Fibroblast of the conjunctiva (primary cell): Measurements from ENCODE around the gene NFATC3.

Experiments used
- DNase-seq: peaks from one replicate; pipeline ENCODE4 v3.0.0-alpha.2; 2010; ENCODE audit warnings: low read depth

NFATC3 gene

DNA sequence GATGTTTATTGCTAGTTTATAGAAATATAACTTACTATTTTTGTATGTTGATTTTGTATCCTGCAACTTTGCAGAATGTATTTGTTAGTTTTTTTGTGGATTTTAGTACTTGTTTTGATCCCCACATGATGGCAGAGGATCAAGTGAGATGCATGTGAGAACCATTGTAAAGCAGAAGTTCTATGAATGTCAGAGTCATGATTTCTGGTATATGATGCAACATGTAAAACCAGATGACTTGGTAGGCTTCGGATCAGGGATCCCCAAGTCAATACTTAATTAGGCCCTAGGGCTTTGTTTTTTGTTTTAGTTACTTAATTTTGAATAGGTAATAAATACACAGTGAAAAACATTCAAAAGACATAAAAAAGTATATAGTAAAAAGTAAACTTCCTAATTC lies 104.9 kb downstream of the NFATC3 start:
- no peak for DNase-seq

GRCh38 chr16:68190736-68191510 lies 105.8 kb downstream of the NFATC3 start:
- DNase-seq, result no peak

DNA sequence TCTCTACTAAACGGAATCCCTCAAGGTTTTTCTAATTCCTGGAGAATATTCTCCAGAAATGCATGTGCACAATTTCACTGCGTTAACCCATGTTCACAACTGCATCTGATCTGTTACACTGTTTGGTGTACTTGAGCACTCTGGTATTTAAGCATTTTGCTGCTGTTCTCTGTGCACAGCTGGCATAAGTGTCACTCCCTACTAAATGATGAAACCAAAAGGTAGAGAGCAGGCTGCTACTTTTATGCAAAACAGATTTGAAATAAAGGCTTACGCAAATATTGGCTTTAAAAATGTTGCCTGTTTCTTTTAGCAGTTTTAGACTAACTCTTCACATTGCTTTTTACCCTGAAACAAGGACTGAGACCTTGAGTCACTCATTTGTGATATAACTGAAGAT lies 109.1 kb downstream of the NFATC3 start:
- DNase-seq, result no peak

- no peak for DNase-seq
Measured at GRCh38 chr16:68197250-68197649, 112.1 kb downstream of the NFATC3 start.

GRCh38 chr16:68200088-68200783 lies 115.1 kb downstream of the NFATC3 start:
- no peak for DNase-seq

GRCh38 chr16:68202091-68202519 lies 116.9 kb downstream of the NFATC3 start:
- DNase-seq, result no peak

DNA sequence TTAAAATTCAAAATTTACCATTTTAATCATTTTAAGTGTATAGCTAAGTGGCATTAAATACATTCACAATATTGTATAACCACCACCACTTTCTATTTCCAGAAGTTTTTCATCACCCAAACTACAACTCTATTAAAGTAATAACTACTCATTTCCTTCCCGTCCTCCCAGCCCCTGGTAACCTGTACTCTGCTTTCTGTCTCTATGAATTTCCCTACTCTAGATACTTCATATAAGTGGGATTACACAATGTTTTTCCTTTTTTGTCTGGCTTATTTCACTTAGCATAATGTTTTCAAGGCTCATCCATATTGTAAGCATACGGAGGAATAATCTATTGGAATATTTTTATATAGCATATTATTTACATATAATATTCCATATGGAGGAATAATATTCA lies 121.1 kb downstream of the NFATC3 start:
- no peak for DNase-seq

GRCh38 chr16:68214726-68215125 lies 129.6 kb downstream of the NFATC3 start:
- DNase-seq, result no peak

- DNase-seq, result no peak
Measured at GRCh38 chr16:68215302-68215701, 130.1 kb downstream of the NFATC3 start.

DNA sequence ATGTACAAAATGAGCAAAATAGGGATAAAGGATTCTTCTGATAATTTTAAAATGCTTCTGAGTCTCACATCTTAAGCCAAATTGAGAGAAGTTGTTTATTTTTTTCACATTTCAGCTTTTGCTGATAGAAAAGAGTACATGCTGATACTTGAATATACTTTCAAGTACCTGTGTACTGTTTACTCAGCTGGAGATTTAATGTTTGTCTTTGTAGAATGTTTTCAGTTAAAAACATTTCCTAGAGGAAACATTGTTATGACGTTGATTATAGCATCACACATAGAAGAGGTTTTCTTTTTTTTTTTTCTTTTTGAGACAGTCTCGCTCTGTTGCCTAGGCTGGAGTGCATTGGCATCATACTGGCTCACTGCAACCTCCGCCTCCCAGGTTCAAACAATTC lies 131.1 kb downstream of the NFATC3 start:
- no peak for DNase-seq

DNA sequence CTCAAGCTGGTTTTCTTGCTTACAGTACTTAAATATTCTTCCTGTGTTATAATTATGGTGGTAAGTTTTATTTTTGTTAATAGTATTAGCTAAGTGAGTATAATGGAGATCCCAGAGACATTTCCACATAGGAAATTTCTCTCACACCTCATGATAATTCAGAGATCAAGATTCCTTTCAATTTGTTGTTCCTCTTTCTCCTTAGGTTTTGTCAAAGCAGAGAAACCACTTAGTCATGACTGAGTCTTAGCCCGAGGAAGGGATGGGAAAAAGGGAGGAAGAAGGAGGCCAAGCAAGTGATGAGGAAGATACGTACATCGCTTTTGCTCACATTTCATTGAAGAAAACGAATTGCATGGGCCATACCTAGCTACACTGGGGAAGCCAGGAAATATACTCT lies 132.3 kb downstream of the NFATC3 start:
- DNase-seq, result no peak

DNA sequence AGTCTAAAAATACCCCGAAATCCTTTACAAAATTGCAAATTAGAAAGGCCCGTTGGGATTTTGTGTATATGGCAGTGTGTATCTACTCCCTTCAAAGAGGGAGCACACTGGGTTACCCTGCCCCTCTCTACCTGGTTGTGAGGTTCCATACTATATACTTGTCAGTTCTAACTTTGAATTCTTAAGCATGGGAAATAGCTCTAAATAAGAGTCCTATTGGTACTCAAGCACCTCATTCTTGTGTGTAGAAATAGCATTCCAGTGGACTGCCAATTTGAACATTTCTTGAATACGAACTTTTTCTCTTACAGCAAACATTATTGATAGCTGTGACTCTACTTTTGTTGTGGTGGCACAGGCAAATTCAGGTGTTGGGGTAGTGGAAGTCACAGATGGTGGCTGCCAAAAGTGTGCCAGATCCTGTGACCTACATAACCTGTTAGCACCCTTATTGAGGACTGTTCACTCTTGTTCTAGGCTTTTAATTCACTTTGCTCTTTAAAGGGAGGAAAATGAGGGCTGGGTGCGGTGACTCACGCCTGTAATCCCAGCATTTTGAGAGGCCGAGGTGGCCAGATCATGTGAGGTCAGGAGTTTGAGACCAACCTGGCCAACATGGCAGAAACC lies 134.7 kb downstream of the NFATC3 start:
- no peak for DNase-seq

- no peak for DNase-seq
Measured at GRCh38 chr16:68223072-68223471, 137.9 kb downstream of the NFATC3 start.

GRCh38 chr16:68226116-68226515 lies 140.9 kb downstream of the NFATC3 start:
- no peak for DNase-seq

DNA sequence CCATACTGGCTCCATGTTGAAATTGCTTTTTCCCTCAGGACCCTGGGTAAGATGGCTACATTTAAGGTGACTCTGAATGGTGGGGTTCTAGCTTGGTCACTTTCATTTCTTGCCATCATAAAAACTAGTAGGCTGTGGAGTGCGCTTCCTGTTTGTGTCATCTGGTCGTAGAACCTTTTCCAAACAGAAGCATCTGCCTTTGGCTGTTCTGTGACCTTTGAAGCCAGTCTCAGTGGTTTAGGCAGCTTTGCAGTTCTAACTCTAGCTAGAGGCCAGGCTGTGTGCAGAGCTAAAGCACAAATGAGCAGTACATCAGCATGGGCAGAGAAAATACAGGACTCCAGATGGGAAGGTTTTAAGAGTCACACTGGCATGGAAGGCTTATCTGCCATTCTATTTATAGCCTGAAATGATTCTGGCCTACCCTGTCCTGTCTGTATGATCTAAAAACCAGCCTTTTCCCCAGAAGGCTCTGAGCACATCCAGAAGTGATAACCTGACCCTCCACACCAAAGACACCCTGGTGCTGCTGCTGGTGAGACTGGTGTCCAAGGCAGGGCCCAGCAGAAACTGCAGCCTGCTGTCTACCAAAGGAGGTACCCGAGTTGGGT lies 142.1 kb downstream of the NFATC3 start:
- no peak for DNase-seq

- DNase-seq, result no peak
Measured at GRCh38 chr16:68227850-68228553, 142.8 kb downstream of the NFATC3 start.

GRCh38 chr16:68228652-68229051 lies 143.5 kb downstream of the NFATC3 start:
- DNase-seq, result no peak

DNA sequence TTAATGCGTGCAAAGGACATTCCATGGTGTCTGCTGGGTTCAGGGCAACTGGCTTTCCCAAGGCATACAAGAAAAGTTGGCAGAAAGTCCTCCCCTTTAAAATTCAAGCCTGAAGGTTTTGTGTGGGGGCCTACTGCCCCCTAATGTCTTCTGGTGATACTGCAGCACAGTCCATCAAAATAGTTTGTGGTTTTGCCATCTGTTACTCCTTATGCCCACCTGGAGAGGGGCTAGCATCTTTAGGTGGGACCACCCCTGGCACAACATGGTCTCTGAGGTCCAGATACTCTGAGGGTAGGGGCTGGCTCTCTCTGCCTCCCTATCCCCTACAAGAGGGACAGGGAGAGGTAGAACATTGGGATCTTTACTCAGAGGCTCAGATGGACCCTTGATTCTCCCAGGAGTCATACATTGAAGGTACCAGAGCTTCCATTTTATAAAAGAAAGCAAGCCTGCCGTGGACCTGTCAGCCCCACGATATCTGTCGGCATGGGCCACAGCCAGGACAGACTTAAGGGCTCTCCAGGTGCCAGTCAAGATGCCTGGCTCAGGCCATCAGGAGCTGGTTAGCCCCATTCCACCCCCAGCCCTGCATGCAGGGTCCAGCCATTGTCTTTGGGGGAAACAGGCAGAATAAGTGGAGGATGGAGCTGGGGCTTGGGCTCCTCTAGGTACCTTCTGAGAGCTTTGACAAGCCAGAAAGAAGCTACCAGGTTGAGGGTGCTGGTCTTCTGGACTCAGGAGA lies 144.4 kb downstream of the NFATC3 start:
- peak; percentile 51 for DNase-seq

GRCh38 chr16:68230176-68230571 lies 145.0 kb downstream of the NFATC3 start:
- DNase-seq, result no peak

DNA sequence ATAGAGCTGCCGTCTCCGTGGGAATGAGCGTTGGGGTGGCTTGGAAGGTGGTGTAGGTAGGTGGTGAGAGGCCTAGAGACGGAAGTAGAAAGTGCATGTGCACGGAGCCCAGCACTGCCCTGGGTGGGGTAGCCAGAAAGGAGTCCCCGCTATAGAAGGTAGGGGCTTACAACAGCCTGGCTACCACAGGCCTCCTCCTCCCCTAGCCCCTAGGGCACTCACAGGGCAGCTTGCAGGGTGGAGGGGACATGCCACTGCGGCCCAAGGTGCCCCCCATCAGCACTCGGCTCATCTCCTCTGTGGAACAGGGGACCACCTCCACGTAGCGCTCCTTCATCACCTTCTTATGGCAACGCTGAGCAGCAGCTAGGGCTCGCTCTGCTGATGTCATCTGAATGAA lies 145.8 kb downstream of the NFATC3 start:
- DNase-seq, result no peak

DNA sequence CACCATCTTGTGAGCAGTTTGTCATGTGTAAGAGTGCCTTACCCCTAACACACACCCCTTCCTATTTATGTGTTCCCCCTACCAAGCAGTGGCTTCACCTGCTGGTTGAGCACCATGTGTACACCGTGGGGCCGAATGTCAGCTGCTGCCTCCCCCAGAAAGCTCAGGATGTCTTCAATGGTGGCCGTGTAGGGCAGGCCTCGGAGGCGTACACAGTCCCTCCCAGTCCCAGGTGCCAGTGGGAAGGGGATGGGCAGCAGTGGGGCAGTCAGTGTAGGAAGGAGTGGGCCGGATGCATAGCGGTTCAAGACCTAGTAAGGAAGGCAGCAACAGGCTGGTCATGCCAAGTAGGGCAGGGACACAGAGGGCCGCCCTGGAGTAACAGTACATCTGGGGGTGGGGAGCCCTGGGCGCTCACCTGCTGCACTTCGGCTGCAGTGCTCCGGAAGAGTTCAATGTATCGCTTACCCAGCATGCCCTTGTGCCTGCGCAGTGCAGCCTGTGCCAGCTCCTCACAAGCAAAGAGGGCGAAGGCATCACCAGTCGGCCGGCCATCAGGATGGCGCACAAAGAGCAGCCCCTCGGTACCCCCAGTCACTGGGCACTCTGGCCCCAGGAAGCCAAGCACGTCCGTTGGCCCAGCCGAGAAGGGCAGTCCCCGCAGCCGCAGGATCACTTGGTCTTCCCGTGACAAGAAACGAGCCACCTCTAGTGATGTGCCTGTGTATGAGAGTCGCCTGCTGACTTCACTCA lies 146.4 kb downstream of the NFATC3 start:
- DNase-seq, result no peak
